ENCODE measurements around the gene BOLA2B.

BOLA2B gene

GRCh38 chr16:30186444-30186781 lies 7.1 kb downstream of the BOLA2B start:
- Histone ChIP-seq H3K9ac (no peak overlapping the region), H3K27ac (peak overlapping the region; percentile 1)

GRCh38 chr16:30185683-30186421 lies 7.6 kb downstream of the BOLA2B start:
- Histone ChIP-seq H3K4me2 (ENCODE audit: low read length) (no peak overlapping the region), H3K27me3 (ENCODE audit: control insufficient read depth, insufficient read depth, low read length) (no peaks in the 10 kb centered on the region), H2AFZ (no peak overlapping the region), H3K36me3 (ENCODE audit: control insufficient read depth, insufficient read depth, low read length) (no peaks in the 10 kb centered on the region), H3K4me1 (peaks cover 5% of the 10 kb centered on the region), H3K4me3 (ENCODE audit: low read depth, low read length) (no peak overlapping the region), H3K79me2 (peaks cover 9% of the 10 kb centered on the region), H3K9ac (no peak overlapping the region), H3K9me3 (ENCODE audit: control insufficient read depth, low read length) (no peaks in the 10 kb centered on the region), H3K27ac (no peak overlapping the region)
- no peak for TF ChIP-seq CTCF (IDR thresholded peaks at IDR 0.05)

More at GRCh38 chr16:30186444-30186781, 7.1 kb downstream of the BOLA2B start:
- Histone ChIP-seq H3K4me1 (peaks cover 5% of the 10 kb centered on the region), H3K9me3 (ENCODE audit: control insufficient read depth, low read length) (no peaks in the 10 kb centered on the region), H3K4me3 (ENCODE audit: low read depth, low read length) (no peak overlapping the region), H3K27me3 (ENCODE audit: control insufficient read depth, insufficient read depth, low read length) (no peaks in the 10 kb centered on the region), H3K79me2 (peaks cover 9% of the 10 kb centered on the region), H2AFZ (no peak overlapping the region), H3K36me3 (ENCODE audit: control insufficient read depth, insufficient read depth, low read length) (no peaks in the 10 kb centered on the region), H3K4me2 (ENCODE audit: low read length) (no peak overlapping the region)
- TF ChIP-seq CTCF (IDR thresholded peaks at IDR 0.05): no peak

- H3K79me2 ChIP-seq: peaks cover 9% of the 10 kb centered on the region
- H3K9ac ChIP-seq: no peak overlapping the region
- H3K27ac ChIP-seq: no peak overlapping the region
- no peak for TF ChIP-seq CTCF (IDR thresholded peaks at IDR 0.05)
- H3K4me1 ChIP-seq: peaks cover 5% of the 10 kb centered on the region
- H3K27me3 ChIP-seq (ENCODE audit: control insufficient read depth, insufficient read depth, low read length): no peaks in the 10 kb centered on the region
- no peak overlapping the region for H3K4me3 ChIP-seq (ENCODE audit: low read depth, low read length)
- no peaks in the 10 kb centered on the region for H3K9me3 ChIP-seq (ENCODE audit: control insufficient read depth, low read length)
- no peaks in the 10 kb centered on the region for H3K36me3 ChIP-seq (ENCODE audit: control insufficient read depth, insufficient read depth, low read length)
- H2AFZ ChIP-seq: no peak overlapping the region
- H3K4me2 ChIP-seq (ENCODE audit: low read length): no peak overlapping the region
Observed at GRCh38 chr16:30184891-30185682, 8.4 kb downstream of the BOLA2B start.

GRCh38 chr16:30184096-30184890 lies 9.2 kb downstream of the BOLA2B start:
- peaks cover 5% of the 10 kb centered on the region for H3K4me1 ChIP-seq
- no peak overlapping the region for H3K4me2 ChIP-seq (ENCODE audit: low read length)
- no peak overlapping the region for H3K9ac ChIP-seq
- H3K9me3 ChIP-seq (ENCODE audit: control insufficient read depth, low read length): no peaks in the 10 kb centered on the region
- TF ChIP-seq CTCF (IDR thresholded peaks at IDR 0.05): no peak
- H3K4me3 ChIP-seq (ENCODE audit: low read depth, low read length): peak overlapping the region; percentile 27
- no peaks in the 10 kb centered on the region for H3K36me3 ChIP-seq (ENCODE audit: control insufficient read depth, insufficient read depth, low read length)
- no peak overlapping the region for H3K27ac ChIP-seq
- H3K27me3 ChIP-seq (ENCODE audit: control insufficient read depth, insufficient read depth, low read length): no peaks in the 10 kb centered on the region
- H3K79me2 ChIP-seq: peaks cover 9% of the 10 kb centered on the region
- no peak overlapping the region for H2AFZ ChIP-seq
